DMS79 (cell line): ENCODE measurements around the gene SIN3B.
"Not testable (repeated sequence)": the region's sequence is repeated elsewhere in the genome, so short reads cannot be mapped to it uniquely, and the experiment has no call there.

Experiments used
- DNase-seq: peaks from one replicate; lab custom pipeline; 2025; lab: John Stamatoyannopoulos, UW

The SIN3B gene

DNA sequence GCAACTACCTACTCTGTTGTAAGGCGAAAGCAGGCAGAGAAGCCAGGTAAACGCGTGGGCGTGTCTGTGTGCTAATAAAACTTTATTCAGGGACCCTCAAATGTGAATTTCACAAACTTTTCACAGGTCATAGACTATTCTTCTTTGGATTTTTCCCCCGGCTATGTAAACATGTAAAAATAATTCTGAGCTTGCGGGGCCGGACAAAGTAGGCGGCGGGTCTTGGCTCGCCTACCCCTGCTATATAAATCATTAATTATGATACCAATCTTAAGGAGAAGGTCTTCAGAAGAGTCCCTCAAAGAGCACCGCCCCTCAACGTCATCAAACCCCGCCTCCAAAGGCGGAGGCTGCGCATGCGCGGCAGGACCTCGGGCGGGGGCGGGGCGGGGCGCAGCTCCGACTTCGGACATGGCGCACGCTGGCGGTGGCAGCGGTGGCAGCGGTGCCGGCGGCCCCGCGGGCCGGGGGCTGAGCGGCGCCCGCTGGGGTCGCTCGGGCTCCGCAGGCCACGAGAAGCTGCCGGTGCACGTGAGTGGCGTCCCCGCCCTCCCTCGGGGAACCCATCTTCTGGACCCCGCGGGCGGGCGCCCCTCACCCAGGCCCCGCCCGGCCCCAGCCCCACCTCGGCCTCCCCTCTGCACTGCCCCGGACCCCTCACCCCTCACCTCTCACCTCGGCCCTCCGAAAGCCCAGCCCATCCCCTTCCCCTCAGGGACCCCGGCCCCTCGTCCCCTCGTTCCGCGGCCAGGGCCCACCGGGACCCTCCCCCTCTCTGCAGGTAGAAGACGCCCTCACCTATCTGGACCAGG, at the start of gene SIN3B:
Gene SIN3B (plus strand): TSS at position 389 of the 812 bp plus-strand sequence. CDS start 23 bp downstream, at position 412.
- peak; percentile 66 for DNase-seq

- no peak for DNase-seq
Observed at GRCh38 chr19:16779539-16780163, 49.5 kb upstream of the SIN3B start.

DNA sequence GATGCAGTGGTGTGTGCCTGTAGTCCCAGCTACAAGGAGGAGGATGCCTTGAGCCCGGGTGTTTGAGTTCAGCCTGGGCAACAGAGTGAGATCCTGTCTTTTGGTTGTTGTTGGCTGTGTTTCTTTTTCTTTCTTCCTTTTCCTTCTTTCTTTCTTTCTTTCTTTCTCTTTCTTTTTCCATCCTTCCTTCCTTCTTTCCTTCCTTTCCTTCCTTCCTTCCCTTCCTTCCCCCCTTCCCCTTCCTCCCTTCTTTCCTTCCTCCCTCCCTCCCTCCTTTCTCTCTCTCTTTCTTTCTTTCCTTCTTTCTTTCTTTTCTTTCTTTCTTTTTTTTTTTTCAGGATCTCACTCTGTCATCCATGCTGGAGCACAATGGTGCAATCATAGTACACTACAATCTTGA, 46.5 kb upstream of the SIN3B start:
- no peak for DNase-seq

DNA sequence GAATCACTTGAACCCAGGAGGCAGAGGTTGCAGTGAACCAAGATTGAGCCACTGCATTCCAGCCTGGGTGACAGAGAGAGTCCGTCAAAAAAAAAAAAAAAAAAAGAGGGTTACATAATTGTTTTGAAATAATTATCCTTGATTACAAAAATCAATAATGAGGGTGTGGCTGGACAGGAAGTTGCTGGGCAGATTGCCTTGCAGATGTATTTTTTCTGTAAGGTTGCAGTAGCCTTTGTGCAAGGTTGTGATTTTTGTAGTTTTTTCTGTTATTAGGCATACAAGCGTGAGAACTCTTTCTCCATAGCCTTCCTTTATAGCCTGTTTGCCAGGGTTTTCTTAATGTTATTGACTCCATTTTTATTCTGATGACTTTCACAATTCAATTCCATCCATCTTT, 40.7 kb upstream of the SIN3B start:
- no peak for DNase-seq

GRCh38 chr19:16789238-16789637, 40.0 kb upstream of the SIN3B start:
- DNase-seq: no peak

DNA sequence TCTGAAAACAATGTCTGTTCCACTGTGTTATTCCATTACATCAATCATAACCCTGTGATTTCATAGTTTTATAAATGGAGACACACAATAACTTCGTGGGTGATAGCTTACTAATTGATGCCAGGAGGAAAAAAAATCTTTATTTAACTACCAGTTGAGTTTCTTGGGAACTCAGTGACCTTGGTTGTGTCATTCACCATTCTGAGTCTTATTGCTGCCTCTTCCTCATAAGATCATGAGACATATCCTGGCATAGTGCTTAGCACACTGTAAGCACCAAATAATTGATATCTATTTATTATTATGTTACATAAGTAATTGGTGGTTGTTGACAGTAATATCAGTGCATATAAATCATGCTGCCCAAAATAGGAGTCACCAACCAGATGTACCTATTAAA, 39.1 kb upstream of the SIN3B start:
- no peak for DNase-seq

DNA sequence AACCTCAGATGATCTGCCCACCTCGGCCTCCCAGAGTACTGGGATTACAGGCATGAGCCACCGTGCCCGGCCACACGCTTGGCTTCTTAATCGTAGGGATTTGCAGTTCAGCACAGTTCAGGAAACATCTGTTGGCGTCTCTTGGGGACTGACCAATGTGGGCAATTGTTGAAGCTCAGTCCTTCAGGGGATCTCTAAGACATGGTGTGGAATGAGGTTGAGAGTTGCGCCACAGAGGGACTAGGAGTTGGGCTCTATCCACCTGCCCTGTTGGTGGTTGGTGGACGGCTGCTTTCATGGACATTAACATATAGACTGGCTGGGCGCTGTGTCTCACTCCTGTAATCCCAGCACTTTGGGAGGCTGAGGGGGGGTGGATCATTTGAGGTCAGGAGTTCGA, 37.3 kb upstream of the SIN3B start:
- DNase-seq: no peak

DNA sequence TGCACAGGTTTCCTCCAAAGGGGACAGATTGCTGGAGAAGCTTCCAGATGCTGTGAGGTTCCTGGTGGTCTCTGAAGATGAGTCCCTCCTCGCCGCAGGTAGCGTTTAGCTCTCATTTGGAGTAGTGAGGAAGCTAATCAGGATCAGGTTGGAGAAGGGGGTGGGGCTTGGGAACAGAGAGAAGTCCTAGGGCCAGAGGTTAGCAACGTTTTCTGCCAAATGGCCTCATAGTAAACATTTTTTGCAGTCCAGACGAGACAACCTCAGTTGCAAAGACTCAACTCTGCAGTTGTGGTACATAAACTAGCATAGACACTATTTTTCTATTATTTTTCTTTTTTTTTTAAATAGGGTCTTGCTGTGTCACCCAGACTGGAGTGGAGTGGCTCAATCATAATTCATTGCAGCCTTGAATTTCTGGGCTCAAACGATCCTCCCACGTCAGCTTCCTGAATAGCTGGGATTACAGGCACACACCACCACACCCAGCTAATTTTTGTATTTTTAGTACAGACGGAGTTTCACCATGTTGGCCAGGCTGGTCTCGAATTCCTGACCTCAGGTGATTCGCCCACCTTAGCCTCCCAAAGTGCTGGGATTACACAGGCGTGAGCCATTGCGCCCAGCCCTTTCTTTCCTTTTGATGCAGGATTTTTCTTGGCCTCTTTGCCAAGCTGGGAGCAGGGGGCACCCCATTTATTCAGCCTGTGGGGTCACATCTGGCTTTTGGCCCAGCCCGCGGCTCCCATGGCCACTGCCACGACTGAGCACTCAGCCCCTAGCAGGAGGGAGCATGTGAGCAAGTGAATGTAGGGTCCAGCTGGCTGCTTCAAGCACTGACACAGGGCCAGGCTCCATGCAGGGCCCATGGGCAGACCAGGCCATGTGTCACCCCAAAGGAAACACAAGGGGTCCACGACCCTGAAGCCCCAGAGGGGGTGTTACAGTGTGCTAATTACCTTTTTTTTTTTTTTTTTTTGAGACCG, 34.4 kb upstream of the SIN3B start:
- no peak for DNase-seq

- no peak for DNase-seq
Observed at GRCh38 chr19:16795731-16796130, 33.5 kb upstream of the SIN3B start.

DNA sequence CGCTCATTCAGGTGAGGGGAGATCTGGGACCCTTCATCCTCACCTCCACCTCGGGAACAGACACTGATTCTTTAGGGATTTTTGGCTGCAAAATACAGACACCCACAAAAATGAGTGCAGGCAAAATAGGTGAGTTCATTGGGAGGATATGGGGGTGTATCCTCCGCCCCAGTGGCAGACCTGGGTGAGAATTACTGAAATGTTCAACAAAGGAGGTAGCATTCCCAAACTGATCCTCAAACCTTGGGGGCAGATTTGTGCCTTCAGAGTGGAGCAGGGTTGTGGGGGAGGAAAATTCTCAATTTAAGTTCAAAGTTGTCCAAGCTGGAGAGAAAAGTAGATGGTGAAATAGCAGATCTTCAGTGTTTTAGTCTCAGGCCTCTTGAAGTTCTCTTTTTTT, 31.3 kb upstream of the SIN3B start:
- DNase-seq: no peak

GRCh38 chr19:16798326-16798725, 30.9 kb upstream of the SIN3B start:
- not testable (repeated sequence) for DNase-seq

DNA sequence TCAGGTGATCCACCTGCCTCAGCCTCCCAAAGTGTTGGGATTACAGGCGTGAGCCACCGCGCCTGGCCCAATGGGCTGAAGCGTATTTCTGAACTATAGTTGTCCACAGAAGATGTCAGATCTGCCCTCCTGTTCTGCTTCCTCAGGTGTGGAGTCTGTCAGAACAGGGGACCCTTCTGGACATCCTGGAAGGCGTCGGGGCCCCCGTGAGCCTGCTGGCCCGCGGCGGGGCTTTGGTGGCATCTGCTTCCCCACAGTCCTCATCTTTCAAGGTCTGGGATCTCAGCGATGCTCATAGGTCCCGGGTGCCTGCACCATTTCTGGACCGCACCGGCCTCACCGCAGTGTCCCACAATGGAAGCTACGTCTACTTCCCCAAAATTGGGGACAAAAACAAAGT, 29.5 kb upstream of the SIN3B start:
- no peak for DNase-seq

GRCh38 chr19:16801600-16802013, 27.6 kb upstream of the SIN3B start:
- DNase-seq: no peak

DNA sequence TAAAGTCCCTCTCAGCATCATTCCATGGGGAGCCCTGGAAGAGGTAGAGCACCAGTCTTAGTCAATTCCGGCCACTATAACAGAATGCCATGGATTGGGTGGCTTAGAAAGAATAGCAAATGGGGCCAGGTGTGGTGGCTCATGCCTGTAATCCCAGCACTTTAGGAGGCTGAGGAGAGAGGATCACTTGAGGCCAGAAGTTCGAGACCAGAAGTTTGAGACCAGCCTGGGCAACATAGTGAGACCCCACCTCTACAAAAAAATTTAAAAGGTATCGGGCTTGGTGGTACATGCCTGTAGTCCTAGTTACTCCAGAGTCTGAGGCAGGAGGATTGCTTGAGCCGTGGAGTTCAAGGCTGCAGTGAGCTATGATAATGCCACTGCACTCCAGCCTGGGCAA, 25.0 kb upstream of the SIN3B start:
- no peak for DNase-seq

GRCh38 chr19:16807549-16808284, 21.5 kb upstream of the SIN3B start:
- no peak for DNase-seq

GRCh38 chr19:16814526-16815100, 14.6 kb upstream of the SIN3B start:
- DNase-seq: no peak

DNA sequence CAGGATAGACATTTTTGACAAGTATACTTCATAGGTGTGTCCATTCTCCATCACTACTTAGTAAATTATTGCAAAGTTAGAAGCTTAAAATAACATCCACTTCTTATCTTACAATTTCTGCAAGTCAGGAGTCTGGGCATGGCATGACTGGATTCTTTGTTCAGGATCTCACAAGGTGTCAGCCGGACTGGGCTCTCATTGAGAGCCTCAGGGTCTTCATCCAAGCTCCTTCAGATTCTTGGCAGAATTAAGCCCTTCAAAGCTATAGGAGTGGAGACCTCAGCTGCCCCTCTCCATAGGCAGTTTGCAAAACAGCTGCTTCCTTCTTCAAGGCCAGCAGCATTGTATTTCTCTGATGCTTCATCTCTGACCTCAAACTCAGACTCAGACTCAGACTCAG, 9.1 kb upstream of the SIN3B start:
- peak; percentile 15 for DNase-seq

DNA sequence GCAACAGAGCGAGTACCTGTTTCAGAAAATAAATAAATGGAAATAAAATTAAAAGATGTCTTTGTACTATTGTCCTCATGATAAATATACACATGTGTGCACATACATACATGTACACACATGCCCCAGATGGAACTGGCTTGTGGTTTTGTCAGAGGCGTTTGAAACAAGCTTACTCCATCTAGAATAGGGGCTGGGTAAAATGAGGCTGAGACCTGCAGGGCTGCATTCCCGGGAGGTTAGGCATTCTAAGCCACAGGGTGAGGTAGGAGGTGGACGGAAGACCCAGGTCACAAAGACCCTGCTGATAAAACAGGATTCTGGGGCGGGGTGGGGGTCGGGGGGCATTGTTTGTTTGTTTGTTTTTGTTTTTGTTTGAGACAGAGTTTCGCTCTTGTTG, 8.1 kb upstream of the SIN3B start:
- no peak for DNase-seq

DNA sequence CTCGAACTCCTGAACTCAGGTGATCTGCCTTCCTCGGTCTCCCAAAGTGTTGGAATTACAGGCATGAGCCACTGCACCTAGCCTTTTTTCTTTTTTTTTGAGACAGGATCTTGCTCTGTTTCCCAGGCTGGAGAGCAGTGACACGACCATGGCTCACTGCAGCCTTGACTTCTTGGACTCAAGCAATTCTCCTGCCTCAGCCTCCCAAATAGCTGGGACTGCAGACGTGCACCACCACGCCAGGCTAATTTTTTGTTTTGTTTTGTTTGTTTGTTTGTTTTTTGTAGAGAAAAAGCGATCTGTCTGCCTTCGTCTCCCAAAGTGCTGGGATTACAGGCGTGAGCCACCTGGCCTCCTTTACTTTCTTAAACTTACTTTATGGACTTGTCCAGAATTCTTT, 6.5 kb upstream of the SIN3B start:
- DNase-seq: no peak

- no peak for DNase-seq
Observed at GRCh38 chr19:16824658-16825311, 4.4 kb upstream of the SIN3B start.
